DND-41 (cell line): ENCODE results near the gene CCDC51.

Source experiments
- EZH2 ChIP-seq: IDR thresholded peaks from 3 replicates; pipeline ENCODE4 v1.6.1; 2012; ENCODE audit warnings: borderline replicate concordance, low read depth, mild to moderate bottlenecking, moderate library complexity, low read length, inconsistent platforms; ENCODE audit not compliant: severe bottlenecking
- TF ChIP-seq, protein P1 (sequence below): IDR thresholded peaks from 2 replicates; pipeline ENCODE4 v1.5.1; 2012; ENCODE audit warnings: borderline replicate concordance, low read length, moderate library complexity, mild to moderate bottlenecking; ENCODE audit not compliant: poor library complexity, severe bottlenecking; ENCODE audit errors: extremely low read depth

DNA sequence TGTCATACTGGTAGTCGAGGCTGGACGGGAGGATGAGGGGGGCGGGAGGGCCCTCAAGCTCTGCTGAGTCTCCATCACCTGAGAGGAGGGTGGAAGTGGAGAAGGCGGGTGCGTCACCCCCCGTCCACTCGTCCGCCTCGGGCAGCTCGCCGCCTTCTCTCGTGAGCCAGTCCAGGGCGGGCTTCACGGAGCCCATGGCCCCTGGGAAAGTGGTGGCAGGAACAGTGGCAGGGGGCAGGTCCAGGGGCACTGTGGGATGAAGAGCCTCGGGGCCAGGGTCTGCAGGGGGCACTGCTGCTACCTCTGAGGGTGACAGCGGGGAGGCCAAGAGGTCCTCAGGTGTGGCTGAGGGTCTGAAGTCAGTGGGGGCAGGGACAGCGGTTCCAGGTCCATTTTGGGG lies 20.3 kb downstream of the CCDC51 start:
- TF ChIP-seq, protein P1, sequence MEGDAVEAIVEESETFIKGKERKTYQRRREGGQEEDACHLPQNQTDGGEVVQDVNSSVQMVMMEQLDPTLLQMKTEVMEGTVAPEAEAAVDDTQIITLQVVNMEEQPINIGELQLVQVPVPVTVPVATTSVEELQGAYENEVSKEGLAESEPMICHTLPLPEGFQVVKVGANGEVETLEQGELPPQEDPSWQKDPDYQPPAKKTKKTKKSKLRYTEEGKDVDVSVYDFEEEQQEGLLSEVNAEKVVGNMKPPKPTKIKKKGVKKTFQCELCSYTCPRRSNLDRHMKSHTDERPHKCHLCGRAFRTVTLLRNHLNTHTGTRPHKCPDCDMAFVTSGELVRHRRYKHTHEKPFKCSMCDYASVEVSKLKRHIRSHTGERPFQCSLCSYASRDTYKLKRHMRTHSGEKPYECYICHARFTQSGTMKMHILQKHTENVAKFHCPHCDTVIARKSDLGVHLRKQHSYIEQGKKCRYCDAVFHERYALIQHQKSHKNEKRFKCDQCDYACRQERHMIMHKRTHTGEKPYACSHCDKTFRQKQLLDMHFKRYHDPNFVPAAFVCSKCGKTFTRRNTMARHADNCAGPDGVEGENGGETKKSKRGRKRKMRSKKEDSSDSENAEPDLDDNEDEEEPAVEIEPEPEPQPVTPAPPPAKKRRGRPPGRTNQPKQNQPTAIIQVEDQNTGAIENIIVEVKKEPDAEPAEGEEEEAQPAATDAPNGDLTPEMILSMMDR: no peak
- TF ChIP-seq EZH2: no peak
